ENCODE measurements around the gene PTH2. TPM values are rescaled to one million over a fixed set of nuclear protein-coding genes. Genes with fewer than 3 reads are reported as not detected.
"Not testable (repeated sequence)": the region's sequence is repeated elsewhere in the genome, so short reads cannot be mapped to it uniquely, and the experiment has no call there.

PTH2 gene
- total RNA-seq, 2 donors from 2014 or later = not detected

GRCh38 chr19:49374665-49375434 lies 48.4 kb downstream of the PTH2 start:
- H3K36me3 ChIP-seq (replicated peaks in 1 of 2; ENCODE audit: insufficient read depth in 1 of 2, low read depth in 2 of 2) = no peaks in the 10 kb centered on the region
- intact Hi-C loops (cut with DNase I) = no loop called here
- DNase-seq (no peak), ATAC-seq (no peak)
- H3K4me1 ChIP-seq = no peaks in the 10 kb centered on the region
- no peak overlapping the region for H3K4me3 ChIP-seq
- TF ChIP-seq CTCF (IDR thresholded peaks at IDR 0.05) (no peak), POLR2A (IDR thresholded peaks at IDR 0.05) (no peak)
- 81 to 93% methylated on average over 3 to 15 of the region's 16 CpGs for WGBS, 2 donors
- H3K9me3 ChIP-seq = peaks cover 0 to under 1% (median 0%) of the 10 kb centered on the region in 3 donors
- no peaks in the 10 kb centered on the region for H3K27me3 ChIP-seq
- no peak overlapping the region for H3K27ac ChIP-seq

DNA sequence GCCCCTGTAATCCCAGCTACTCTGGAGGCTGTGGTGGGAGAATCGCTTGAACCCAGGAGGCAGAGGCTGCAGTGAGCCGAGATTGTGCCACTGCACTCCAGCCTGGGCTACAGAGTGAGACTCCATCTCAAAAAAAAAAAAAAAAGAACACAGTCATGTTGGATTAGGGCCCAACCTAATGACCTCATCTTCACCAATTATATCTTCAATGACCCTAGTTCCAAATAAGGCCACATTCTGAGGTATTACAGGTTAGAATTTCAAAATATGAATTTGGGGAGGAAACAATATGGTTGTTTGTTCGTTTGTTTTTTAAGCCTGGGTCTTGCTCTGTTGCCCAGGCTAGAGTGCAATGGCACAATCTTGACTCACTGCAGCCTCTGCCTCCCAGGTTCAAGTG lies 50.1 kb downstream of the PTH2 start:
- H3K4me3 ChIP-seq; H3K27me3 ChIP-seq; H3K9me3 ChIP-seq; H3K4me1 ChIP-seq; H3K36me3 ChIP-seq (replicated peaks in 1 of 2; ENCODE audit: insufficient read depth in 1 of 2, low read depth in 2 of 2); intact Hi-C loops (cut with DNase I); H3K27ac ChIP-seq; DNase-seq; ATAC-seq: not testable (repeated sequence)
- WGBS, 2 donors = 73 to 77% methylated on average over 3 of the region's 3 CpGs

Other genes starting within 250 kb of the PTH2 start
- gene SLC6A16, start 98.2 kb downstream of the PTH2 start, total RNA-seq = 1 to 10 TPM in 1 of 2 donors, under 1 TPM in 1; 0.99 to 1.6 TPM
- 1 to 10 TPM; 4.0 to 6.2 TPM for gene CD37, start 88.0 kb downstream of the PTH2 start, total RNA-seq
- 10 to 100 TPM; 12.2 to 15.2 TPM for gene TEAD2, start 61.0 kb downstream of the PTH2 start, total RNA-seq
- not detected for gene DKKL1, start 59.6 kb downstream of the PTH2 start, total RNA-seq
- 1 to 10 TPM in 1 of 2 donors, under 1 TPM in 1; 0.66 to 2.6 TPM for gene KASH5, start 35.2 kb downstream of the PTH2 start, total RNA-seq
- gene GFY, start 1.9 kb upstream of the PTH2 start, total RNA-seq = not detected
- gene SLC17A7, start 18.1 kb upstream of the PTH2 start, total RNA-seq = under 1 TPM in 1 of 2 donors, not detected in 1; 0.26 TPM
- gene PIH1D1, start 28.4 kb upstream of the PTH2 start, total RNA-seq = 10 to 100 TPM; 57.0 to 63.3 TPM
- gene ALDH16A1, start 29.8 kb upstream of the PTH2 start, total RNA-seq = 10 to 100 TPM; 25.9 to 38.9 TPM
- gene FLT3LG, start 50.8 kb upstream of the PTH2 start, total RNA-seq = under 1 TPM; 0.52 to 0.66 TPM
- gene RPL13A, start 64.2 kb upstream of the PTH2 start, total RNA-seq = 1,000 to 10,000 TPM; 1,758 to 2,456 TPM
- gene RPS11, start 73.0 kb upstream of the PTH2 start, total RNA-seq = 1,000 to 10,000 TPM; 1,400 to 1,772 TPM
- gene FCGRT, start 89.2 kb upstream of the PTH2 start, total RNA-seq = 100 to 1,000 TPM; 117 to 121 TPM
- 10 to 100 TPM; 11.9 to 39.9 TPM for gene RCN3, start 104.6 kb upstream of the PTH2 start, total RNA-seq
- 10 to 100 TPM; 50.6 to 73.2 TPM for gene NOSIP, start 157.1 kb upstream of the PTH2 start, total RNA-seq
- 1 to 10 TPM; 2.6 to 4.9 TPM for gene PRRG2, start 157.9 kb upstream of the PTH2 start, total RNA-seq
- 10 to 100 TPM in 1 of 2 donors, 1 to 10 TPM in 1; 8.0 to 23.4 TPM for gene PRR12, start 167.7 kb upstream of the PTH2 start, total RNA-seq
- gene RRAS, start 216.7 kb upstream of the PTH2 start, total RNA-seq = 10 to 100 TPM; 10.9 to 17.9 TPM
- gene SCAF1, start 218.8 kb upstream of the PTH2 start, total RNA-seq = 10 to 100 TPM; 16.1 to 36.6 TPM
- gene IRF3, start 242.4 kb upstream of the PTH2 start, total RNA-seq = 100 to 1,000 TPM in 1 of 2 donors, 10 to 100 TPM in 1; 46.7 to 134 TPM
- 1 to 10 TPM; 3.6 to 5.6 TPM for gene BCL2L12, start 242.5 kb upstream of the PTH2 start, total RNA-seq

Data from body of pancreas (tissue), 4 donors.